ENCODE data around the gene TNFRSF11A. TPM values are rescaled to one million over a fixed set of nuclear protein-coding genes. Genes with fewer than 3 reads are reported as not detected.
A peak's percentile ranks its signal among the peaks of the same experiment; 100 is the strongest.

TNFRSF11A gene
- total RNA-seq, 3 donors from 2014 or later: 23.3 to 87.3 (median 59.3) TPM

- Histone ChIP-seq H3K36me3 (ENCODE audit: low read depth) (no peaks in the 10 kb centered on the region), H3K4me3 (no peak overlapping the region), H3K9me3 (no peaks in the 10 kb centered on the region), H3K4me1 (ENCODE audit: low read depth) (peaks cover 6% of the 10 kb centered on the region)
- ATAC-seq: no peak
- no peak for TF ChIP-seq CTCF (IDR thresholded peaks at IDR 0.05)
- intact Hi-C loops (cut with DNase I, micrococcal nuclease): no loop called here
- no peak for DNase-seq
These were observed 43.4 kb upstream of the TNFRSF11A start for GRCh38 chr18:62281684-62282083.

DNA sequence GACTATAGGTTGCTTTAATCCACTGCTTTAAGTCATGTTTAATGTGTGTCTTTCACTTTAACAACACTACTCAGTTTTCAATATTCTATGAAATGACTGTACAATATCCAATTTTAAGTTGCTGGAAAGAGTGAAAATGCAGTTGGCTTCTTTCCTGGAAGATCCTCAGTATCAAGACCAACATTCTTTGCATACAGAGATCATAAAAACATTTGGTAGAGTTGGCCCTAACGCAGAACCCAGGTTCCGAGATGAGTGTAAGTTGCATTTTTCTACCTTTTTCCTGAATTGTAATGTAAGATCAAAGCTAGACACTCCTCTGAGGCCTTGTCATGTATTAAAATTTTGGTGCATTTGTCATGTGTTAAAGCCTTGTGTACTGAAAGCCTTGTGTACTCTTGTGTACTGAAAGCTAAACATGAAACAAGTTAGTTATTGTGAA is 42.9 kb upstream of the TNFRSF11A start:
- DNase-seq (no peak), ATAC-seq (no peak)
- H3K36me3 ChIP-seq (ENCODE audit: low read depth): no peaks in the 10 kb centered on the region
- TF ChIP-seq CTCF (IDR thresholded peaks at IDR 0.05): no peak
- peaks cover 11% of the 10 kb centered on the region for H3K4me1 ChIP-seq (ENCODE audit: low read depth)
- intact Hi-C loops (cut with DNase I, micrococcal nuclease): no loop called here
- H3K4me3 ChIP-seq: no peak overlapping the region
- H3K9me3 ChIP-seq: no peaks in the 10 kb centered on the region

DNA sequence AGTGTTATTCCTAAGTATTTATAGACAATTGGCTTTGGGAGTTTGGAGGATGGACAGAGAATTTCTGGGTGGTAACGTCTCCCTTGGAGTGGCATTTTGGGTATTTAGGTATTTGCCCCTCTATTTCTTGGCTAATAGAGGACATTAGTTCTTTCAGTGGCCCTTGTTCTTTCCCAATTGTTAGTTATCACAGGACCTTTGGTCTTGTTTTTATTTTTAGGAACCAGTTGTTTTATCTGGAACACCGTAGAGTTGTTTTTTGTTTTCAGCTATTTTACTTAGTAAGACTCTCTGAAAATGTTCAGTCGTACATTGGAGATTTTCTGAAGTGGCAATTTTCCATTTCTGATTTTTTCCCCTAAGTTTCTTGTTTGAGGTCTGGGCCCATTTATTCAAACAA is 40.5 kb upstream of the TNFRSF11A start:
- Histone ChIP-seq H3K4me3 (no peak overlapping the region), H3K36me3 (ENCODE audit: low read depth) (no peaks in the 10 kb centered on the region), H3K4me1 (ENCODE audit: low read depth) (peaks cover 26% of the 10 kb centered on the region), H3K9me3 (no peaks in the 10 kb centered on the region)
- no peak for ATAC-seq
- TF ChIP-seq CTCF (IDR thresholded peaks at IDR 0.05): no peak
- intact Hi-C loops (cut with DNase I, micrococcal nuclease): no loop called here
- DNase-seq: no peak

DNA sequence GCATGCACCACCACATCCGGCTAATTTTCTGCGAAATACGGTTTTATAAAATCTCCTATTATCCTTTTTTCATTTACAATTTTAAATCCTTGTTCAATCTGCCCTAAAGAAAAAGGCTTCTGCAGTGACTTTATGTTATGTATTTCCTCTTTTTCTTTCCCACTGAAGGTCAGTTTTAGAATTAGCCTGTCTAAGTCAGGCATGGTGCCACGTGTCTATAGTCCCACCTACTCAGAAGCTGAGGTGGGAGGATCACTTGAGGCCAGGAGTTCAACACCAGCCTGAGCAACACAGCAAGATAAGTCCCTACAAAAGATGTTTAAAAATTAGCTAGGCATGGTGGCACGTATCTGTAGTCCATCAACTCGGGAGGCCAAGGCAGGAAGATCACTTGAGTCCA is 39.8 kb upstream of the TNFRSF11A start:
- no peaks in the 10 kb centered on the region for H3K9me3 ChIP-seq
- no peak overlapping the region for H3K4me3 ChIP-seq
- no peak for DNase-seq
- H3K36me3 ChIP-seq (ENCODE audit: low read depth): no peaks in the 10 kb centered on the region
- no peak for ATAC-seq
- no peak for TF ChIP-seq CTCF (IDR thresholded peaks at IDR 0.05)
- intact Hi-C loops (cut with DNase I, micrococcal nuclease): no loop called here
- H3K4me1 ChIP-seq (ENCODE audit: low read depth): peaks cover 27% of the 10 kb centered on the region

- DNase-seq (peak in 1 of 3 donors; percentile 14), ATAC-seq (peak; percentile 92)
- TF ChIP-seq CTCF (IDR thresholded peaks at IDR 0.05): no peak
- H3K9me3 ChIP-seq: no peaks in the 10 kb centered on the region
- intact Hi-C loops (cut with DNase I, micrococcal nuclease): no loop called here
- H3K4me3 ChIP-seq: no peak overlapping the region
- no peaks in the 10 kb centered on the region for H3K36me3 ChIP-seq (ENCODE audit: low read depth)
- H3K4me1 ChIP-seq (ENCODE audit: low read depth): peaks cover 27% of the 10 kb centered on the region
These were observed 37.1 kb upstream of the TNFRSF11A start for GRCh38 chr18:62287781-62288664.

Data from mucosa of descending colon (tissue), 3 donors.